ENCODE data around the gene BAG3. TPM values are rescaled to one million over a fixed set of nuclear protein-coding genes. Genes with fewer than 3 reads are reported as not detected.

BAG3 gene
- total RNA-seq, 1 experiment from 2014 or later: 57.0 TPM

DNA sequence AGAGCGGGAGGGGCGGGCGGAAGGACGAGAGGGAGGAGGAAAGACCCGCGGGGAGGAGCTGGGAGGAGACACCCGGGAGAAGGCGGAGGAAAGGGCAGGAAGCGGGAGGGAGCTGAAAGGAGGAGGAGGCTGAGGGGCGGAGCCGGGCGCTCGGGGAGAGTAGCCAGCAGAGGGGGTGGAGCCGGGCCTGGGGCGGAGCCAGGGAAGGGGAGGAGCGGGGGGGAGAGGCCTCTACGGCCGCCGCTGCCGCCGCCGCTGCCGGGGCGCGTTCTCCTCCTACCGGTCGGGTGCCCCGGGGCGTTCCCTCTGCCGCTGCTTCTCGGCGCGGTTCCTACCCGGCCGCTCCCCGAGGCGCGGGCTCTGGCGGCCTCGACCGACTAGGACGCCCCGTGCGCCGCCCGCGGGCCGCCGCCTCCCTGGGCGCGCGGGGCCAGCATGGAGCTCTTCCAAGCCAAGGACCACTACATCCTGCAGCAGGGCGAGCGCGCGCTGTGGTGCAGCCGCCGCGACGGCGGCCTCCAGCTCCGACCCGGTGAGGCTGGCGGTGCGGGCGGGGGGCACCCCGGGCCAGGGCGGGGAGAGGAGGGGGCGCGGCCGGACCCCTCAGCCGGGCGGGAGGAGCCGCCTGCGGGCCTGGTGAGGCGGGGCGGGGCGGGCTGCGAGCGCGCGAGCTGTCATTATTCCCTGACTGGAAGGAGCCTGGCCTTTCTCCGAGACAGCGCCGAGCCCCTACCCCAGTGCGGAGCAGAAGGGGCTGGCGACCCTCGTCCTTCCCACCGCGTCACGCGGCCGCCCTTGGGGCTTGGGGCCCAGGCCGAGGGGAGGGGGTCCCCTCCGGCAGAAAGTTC is 74.9 kb downstream of the BAG3 start, which contains the start of gene INPP5F:
Gene INPP5F, plus strand, starts transcription at position 223 of the 848 bp plus-strand sequence. Its CDS starts 213 bp downstream, at position 436.
- peaks cover 24% of the 10 kb centered on the region for H3K79me2 ChIP-seq (ENCODE audit: insufficient read depth, low read length)
- BruUV-seq (replicated peaks): no TSS peak
- ATAC-seq (peak; percentile 96), DNase-seq (ENCODE audit: low read depth, low spot score) (peak; percentile 97)
- peak within 1 kb of the TSS; percentile 66 for H3K27ac ChIP-seq (ENCODE audit: low read depth, low read length)
- ChIA-PET POLR2A (interaction anchor here (0.8 to 1.9 kb wide), 7 partner anchors 9 to 247 kb away, joined by 3 to 12 read pairs (median 6); partner anchors contain the start of gene BAG3), RAD21 (ENCODE audit: low non-redundant PET in 1 of 2, low total read pairs in 2 of 2, uncharacterized antibody in 2 of 2, unreplicated experiment in 2 of 2) (interaction anchor here (0.6 to 1.1 kb wide), 3 partner anchors 12 to 58 kb away, joined by 3 to 5 read pairs (median 4); no protein-coding TSS in a partner anchor), CTCF (interaction anchor here (0.7 to 2.1 kb wide), 7 partner anchors 10 to 285 kb away, joined by 3 to 10 read pairs (median 5); no protein-coding TSS in a partner anchor)
- H3K9ac ChIP-seq (ENCODE audit: low read length): peak within 1 kb of the TSS; percentile 78
- no peaks in the 10 kb centered on the region for H3K27me3 ChIP-seq (ENCODE audit: insufficient read depth, low read length)
- H3K36me3 ChIP-seq (ENCODE audit: control insufficient read depth in 1 of 2, insufficient read depth in 2 of 2, low read length in 2 of 2): no peaks in the 10 kb centered on the region
- peak within 1 kb of the TSS; percentile 91 for H3K4me2 ChIP-seq (ENCODE audit: low read length)
- no peaks in the 10 kb centered on the region for H4K20me1 ChIP-seq (ENCODE audit: insufficient read depth)
- TF ChIP-seq, protein P1, sequence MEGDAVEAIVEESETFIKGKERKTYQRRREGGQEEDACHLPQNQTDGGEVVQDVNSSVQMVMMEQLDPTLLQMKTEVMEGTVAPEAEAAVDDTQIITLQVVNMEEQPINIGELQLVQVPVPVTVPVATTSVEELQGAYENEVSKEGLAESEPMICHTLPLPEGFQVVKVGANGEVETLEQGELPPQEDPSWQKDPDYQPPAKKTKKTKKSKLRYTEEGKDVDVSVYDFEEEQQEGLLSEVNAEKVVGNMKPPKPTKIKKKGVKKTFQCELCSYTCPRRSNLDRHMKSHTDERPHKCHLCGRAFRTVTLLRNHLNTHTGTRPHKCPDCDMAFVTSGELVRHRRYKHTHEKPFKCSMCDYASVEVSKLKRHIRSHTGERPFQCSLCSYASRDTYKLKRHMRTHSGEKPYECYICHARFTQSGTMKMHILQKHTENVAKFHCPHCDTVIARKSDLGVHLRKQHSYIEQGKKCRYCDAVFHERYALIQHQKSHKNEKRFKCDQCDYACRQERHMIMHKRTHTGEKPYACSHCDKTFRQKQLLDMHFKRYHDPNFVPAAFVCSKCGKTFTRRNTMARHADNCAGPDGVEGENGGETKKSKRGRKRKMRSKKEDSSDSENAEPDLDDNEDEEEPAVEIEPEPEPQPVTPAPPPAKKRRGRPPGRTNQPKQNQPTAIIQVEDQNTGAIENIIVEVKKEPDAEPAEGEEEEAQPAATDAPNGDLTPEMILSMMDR (IDR thresholded peaks at IDR 0.05 in 2 of 3, conservative IDR thresholded peaks at IDR 0.05 in 1 of 3; ENCODE audit: borderline replicate concordance in 1 of 3, insufficient read depth in 1 of 3, low read depth in 2 of 3, low read length in 2 of 3): peak in 2 of 3 experiments; percentile 14 to 15; a peak in 1 of 6 replicates
- TF ChIP-seq ZFX (IDR thresholded peaks at IDR 0.05): peak; percentile 24; the same call in 1 of the 2 replicates
- TF ChIP-seq SIN3A (IDR thresholded peaks at IDR 0.05; ENCODE audit: low read depth): peak; percentile 36; the same call in 1 of the 2 replicates
- TF ChIP-seq POLR2AphosphoS5 (IDR thresholded peaks at IDR 0.05; ENCODE audit: low read depth, low read length): peak; percentile 93
- no peak; the same call in 1 of the 2 replicates for TF ChIP-seq SP1 (IDR thresholded peaks at IDR 0.05; ENCODE audit: low read depth)
- no peak for TF ChIP-seq CEBPB (IDR thresholded peaks at IDR 0.05; ENCODE audit: low read depth)
- no peak for TF ChIP-seq SRF (IDR thresholded peaks at IDR 0.05; ENCODE audit: low read depth)
- peak; percentile 3 for TF ChIP-seq YY1 (IDR thresholded peaks at IDR 0.05; ENCODE audit: extremely low read depth, insufficient replicate concordance, low read depth, low read length)
- peak within 1 kb of the TSS; percentile 71 to 76 for H3K4me3 ChIP-seq (replicated peaks in 1 of 2; ENCODE audit: low read depth in 1 of 2, low read length in 2 of 2)
- H3K9me2 ChIP-seq (ENCODE audit: insufficient read depth): no peaks in the 10 kb centered on the region
- H2AFZ ChIP-seq (ENCODE audit: low read depth, low read length, poor library complexity, severe bottlenecking): no peak within 1 kb of the TSS
- H3K4me1 ChIP-seq (ENCODE audit: control insufficient read depth in 1 of 2, insufficient read depth in 2 of 2, low read length in 2 of 2): peaks cover 15 to 23% of the 10 kb centered on the region in 2 experiments
- intact Hi-C loops (cut with micrococcal nuclease): loop anchor here (2.0 to 5.0 kb wide), 2 partner anchors 75 to 129 kb away; partner anchors contain the start of genes BAG3 and TIAL1
- H3K9me3 ChIP-seq (ENCODE audit: control insufficient read depth in 1 of 2, insufficient read depth in 1 of 2, low read depth in 1 of 2, low read length in 2 of 2): no peaks in the 10 kb centered on the region
